Brain pericyte (primary cell): ENCODE measurements around the gene MZF1.

Experiments
- DNase-seq: peaks from one replicate; pipeline ENCODE4 v3.0.0-alpha.2; 2012; ENCODE audit warnings: low read depth, low spot score

MZF1 gene

DNA sequence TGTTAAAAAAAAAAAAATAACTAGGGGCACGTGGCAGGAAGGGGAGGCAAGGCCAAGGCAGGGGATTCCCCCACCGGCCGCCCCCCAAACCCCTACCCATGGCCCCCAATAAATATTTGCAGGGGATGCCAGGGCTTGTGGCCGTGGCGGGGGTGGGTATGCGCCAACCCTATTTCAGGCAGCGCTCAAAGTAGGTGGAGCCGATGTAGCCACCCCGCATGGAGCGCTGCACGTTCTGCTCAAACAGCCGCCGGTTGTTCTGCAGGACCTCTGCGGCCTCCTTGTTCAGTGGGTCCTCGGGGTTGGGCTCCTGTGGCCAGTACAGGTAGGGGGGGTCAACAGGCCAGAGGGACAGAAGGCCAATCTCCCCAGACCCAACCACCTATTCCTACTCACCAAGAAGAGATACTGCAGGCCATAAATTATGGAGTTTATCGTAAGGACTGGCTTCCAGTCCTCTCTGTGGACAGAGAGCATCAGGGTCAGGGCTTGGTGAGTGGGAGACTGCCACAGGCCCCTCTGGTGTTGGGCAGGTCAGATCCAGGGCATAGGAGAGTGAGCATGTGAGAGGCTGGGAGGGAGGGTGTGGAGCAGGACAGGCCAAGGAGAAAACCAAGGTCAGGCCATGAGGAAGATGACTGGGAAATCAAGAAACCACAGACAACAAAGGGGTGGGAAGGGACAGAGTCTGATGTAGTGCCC lies 17.1 kb downstream of the MZF1 start:
- no peak for DNase-seq

DNA sequence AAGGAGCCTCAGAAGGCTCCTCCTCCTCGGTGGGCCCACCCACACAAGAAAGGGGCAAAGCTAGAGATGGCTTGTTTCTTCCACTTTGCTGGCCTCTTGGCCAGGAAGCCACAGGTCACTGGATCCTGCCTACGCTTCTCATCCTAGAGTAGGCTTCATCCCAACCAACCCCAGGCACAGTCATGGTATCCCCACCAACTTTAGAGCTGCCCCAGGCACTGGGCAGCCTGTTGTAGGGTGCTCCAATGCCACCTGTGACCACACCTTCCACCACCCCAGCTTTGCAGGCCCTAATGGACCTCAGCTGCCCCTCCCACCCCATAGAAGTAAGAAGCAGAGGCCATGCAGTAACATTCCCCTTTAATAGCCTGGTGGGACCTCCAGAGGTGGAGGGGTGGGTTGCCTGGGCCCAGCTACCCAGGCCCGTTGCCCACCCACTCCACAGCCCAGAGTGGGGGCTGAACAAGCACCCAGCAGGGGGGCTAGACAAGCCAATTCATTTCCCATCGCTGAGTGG lies 17.7 kb downstream of the MZF1 start:
- DNase-seq: no peak

DNA sequence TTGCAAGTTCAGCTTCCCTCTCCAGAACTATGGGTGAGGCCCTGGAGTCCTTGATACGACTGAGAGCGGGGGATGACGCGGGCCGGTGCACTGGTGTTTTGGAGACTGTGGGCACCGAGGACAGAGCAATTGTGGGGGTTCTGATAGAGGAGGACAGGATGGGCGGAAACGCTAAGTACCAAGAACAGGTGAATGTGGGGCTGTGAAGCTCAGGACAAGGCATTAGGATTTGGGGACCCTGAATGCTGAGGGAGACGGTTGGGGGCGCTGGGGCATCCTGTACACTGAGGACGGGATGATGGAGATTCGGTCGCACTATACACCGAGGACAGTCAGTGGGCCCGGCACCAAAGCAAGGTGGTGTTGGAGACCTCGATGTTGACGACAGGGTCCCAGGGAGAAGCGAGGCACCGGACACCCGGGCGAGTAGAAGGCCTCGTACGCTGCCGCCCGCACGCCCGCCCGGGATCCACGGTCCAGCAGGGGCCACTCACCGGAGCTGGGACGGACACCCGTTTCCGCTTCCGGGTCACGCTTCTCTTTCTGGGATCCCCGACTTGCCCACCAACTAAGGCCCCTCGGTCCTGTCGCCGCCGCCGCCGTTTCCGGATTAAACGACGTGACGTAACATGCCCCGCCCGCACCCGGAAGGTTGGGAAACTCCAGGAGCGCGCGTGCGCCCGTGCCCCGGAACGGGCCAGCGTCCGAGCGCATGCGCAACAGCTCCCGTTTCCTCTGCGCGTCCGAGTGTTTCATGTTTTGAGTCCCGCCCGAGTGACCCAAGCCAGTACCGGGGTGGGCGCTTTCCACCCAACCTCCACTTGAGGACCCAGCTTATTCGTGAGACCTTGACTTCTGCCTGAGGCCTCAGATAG lies 18.4 kb downstream of the MZF1 start, which contains the start of gene CHMP2A:
Gene CHMP2A (minus strand): TSS at position 612 of the 875 bp plus-strand sequence. CDS start 893 bp downstream, outside the sequence.
- DNase-seq: peak; percentile 91

DNA sequence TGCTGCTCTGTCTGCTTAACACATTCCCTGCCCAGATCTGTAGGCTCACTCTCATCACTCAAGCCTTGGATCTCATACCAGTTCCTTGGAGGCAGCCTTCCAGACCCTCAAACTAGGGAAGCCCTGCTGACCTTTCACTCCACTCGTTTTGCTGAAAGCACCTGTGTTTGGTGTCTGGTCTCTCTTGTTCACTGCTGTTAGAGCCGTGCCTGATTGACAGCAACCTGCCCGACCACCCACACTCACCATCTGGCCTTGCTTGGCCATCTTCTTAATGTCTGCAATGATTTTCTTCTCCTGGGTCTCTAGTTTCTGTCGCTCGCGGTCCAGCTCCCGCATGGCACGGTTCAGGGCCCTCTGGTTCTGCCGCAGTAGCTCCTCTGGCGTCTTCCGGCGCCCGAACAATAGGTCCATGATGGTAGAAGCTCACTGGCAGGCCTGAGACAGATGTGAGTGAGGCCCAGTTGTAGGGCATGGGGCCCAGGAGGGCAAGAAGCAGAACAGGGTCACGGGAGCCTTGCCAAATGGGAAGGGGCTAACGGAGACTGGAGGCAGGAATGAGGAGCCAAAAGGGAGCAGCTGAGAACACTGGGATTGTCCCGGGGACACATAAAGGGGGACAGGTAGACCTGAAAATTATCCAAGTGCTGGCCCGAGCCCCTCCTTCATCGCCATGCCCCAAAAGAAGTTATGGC lies 19.2 kb downstream of the MZF1 start:
- no peak for DNase-seq

DNA sequence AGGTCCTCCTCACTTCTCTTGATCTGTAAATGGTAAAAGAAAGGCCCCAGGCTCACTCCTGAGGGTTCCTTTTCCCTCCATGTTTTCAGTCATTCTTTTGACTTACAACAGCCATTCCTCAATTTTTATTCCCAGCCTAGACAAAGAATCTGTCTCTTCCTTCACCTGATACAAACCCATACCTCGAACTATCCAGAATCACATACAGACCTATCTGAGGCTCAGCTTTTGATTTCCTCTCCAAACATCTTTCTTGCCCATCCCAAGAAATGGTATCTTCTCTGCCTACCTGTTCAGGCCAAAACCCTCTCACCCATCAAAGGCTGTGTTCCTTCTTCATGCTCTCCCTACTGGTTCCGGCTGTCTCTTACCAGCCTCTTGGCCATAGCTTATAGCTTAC lies 20.5 kb downstream of the MZF1 start:
- no peak for DNase-seq

DNA sequence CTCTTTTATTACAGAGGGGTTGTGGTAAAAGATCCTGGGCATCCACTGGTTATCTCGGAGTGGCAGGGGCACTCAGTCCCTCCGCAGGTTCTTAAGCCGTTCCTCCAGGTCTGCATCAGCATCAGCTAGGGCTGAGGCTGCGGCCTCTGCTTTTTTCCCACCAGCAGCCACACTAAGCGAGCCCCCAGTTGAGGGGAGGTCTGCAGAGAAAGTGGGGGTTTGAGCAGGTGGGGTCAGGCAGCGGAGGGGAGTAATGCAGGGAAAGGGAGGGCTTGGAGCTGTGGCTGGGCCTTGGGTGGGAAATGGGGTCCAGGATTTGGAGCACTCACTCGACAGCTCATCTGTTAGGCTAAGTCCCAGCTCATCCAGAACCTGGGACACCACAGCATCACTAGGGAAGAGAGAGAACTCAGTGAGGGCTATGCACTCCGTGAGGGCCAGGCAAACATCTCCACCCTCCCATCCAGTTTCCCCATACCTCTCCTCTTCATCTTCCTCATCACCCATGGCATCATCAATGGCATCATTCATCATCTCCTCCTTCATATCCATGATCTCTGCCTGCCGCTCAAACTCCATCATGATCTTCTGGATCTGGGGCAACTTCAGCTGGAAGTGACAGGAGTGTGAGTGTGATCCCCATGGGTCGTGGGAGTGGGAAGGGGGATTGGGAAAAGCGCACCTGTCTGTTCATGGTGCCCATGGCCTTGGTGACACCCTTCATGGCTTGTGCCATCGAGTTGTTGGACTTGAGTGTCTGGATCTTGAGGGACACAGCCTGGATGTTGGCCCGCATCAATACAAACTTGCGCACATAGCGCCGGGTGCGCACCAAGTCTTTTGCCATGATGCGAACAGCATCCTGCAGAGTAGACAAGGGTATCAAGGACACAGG lies 21.3 kb downstream of the MZF1 start:
- no peak for DNase-seq

DNA sequence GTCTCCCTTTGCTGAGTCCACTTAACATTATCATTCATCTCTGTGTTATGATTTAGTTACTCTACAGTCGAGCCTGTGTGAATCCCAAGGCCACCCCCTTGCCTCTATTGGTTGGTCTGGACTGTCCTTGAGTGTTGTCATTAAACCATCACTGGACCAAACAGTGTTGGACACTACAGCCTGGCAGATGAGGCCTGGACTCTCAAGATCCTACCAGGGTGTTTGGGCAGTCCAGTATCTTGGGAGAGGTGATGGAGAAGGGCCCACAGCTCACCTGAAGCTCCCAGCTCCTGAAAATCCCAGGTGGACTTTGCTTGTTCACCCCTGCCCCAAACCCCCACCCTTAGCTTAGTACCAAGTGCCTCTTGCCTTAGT lies 22.0 kb downstream of the MZF1 start:
- no peak for DNase-seq

DNA sequence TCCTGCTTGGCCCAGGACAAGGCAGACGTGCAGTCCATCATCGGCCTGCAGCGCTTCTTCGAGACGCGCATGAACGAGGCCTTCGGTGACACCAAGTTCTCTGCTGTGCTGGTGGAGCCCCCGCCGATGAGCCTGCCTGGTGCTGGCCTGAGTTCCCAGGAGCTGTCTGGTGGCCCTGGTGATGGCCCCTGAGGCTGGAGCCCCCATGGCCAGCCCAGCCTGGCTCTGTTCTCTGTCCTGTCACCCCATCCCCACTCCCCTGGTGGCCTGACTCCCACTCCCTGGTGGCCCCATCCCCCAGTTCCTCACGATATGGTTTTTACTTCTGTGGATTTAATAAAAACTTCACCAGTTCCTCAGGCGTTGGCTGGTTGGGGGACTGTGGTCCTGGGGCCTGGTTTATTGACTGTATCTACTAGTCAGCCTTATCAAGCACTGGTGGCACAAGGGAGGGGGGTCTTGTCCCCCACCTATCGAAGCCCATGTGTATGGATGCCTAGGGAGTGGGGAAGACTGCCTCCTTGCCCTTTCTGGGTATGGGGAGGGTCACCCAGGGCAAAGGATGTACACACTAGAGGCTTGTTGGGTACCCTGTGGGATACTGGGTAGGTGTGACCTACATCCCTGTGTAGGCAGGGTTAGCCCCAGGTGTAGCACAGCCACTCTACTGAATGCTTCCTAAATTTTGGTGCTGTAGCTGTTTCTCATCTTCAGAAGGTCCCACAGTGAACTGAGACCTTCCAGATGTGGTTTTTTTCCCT lies 22.6 kb downstream of the MZF1 start:
- DNase-seq: no peak

DNA sequence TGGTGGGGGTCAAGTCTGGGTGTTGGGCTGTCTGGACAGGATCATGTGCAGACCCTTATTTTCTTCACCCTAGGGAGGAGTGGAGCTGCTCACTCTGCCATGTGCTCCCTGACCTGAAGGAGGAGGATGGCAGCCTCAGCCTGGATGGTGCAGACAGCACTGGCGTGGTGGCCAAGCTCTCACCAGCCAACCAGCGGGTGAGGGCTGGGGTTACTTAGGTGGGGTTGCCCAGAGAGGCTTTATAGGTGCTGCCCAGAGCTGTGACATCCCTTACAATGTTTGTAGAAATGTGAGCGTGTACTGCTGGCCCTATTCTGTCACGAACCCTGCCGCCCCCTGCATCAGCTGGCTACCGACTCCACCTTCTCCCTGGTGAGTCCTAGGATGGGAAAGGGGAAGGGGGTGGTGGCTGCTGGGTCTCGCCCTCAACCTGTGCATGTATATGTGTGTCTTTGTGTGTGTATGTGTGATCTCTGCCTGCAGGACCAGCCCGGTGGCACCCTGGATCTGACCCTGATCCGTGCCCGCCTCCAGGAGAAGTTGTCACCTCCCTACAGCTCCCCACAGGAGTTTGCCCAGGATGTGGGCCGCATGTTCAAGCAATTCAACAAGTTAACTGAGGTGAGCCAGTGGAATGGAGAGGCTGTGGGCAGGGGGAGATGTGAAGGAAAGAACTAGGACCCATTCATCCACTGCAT lies 23.3 kb downstream of the MZF1 start:
- DNase-seq: no peak

DNA sequence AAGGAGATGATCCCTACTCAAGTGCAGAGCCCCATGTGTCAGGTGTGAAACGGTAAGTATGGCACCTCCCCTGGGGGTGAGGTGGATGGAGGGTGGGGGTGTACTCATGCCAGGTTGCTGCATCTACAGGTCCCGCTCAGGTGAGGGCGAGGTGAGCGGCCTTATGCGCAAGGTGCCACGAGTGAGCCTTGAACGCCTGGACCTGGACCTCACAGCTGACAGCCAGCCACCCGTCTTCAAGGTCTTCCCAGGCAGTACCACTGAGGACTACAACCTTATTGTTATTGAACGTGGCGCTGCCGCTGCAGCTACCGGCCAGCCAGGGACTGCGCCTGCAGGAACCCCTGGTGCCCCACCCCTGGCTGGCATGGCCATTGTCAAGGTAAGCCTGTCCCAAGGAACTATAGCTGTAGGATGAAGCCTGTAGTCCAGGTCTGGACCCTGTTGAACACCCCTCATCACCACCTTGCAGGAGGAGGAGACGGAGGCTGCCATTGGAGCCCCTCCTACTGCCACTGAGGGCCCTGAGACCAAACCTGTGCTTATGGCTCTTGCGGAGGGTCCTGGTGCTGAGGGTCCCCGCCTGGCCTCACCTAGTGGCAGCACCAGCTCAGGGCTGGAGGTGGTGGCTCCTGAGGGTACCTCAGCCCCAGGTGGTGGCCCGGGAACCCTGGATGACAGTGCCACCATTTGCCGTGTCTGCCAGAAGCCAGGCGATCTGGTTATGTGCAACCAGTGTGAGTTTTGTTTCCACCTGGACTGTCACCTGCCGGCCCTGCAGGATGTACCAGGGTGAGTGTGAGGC lies 24.1 kb downstream of the MZF1 start:
- no peak for DNase-seq

DNA sequence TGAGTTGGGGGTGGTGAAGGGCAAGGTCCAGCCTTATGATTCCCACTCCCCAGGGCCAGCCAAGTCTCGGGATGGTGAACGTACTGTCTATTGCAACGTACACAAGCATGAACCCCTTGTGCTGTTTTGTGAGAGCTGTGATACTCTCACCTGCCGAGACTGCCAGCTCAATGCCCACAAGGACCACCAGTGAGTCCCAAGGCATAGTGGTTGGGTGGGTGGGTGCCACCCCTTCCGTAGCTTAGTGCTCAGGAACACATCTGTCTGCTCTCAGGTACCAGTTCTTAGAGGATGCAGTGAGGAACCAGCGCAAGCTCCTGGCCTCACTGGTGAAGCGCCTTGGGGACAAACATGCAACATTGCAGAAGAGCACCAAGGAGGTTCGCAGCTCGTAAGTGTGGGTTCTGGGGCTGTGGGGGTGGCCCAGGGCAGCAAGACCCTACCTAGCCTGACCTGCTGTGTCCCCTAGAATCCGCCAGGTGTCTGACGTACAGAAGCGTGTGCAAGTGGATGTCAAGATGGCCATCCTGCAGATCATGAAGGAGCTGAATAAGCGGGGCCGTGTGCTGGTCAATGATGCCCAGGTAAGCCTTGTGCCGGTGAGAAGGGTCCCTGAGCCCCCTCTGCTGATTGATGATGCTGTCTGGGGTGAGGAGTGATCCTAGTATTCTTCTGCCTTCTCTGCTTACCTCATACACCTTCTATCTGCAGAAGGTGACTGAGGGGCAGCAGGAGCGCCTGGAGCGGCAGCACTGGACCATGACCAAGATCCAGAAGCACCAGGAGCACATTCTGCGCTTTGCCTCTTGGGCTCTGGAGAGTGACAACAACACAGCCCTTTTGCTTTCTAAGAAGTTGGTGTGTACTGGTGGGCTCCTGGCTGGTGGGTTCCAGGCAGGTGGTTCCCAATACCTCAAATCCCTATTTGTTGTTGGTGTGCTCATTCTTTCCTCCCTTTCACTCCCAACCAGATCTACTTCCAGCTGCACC lies 25.5 kb downstream of the MZF1 start:
- no peak for DNase-seq

DNA sequence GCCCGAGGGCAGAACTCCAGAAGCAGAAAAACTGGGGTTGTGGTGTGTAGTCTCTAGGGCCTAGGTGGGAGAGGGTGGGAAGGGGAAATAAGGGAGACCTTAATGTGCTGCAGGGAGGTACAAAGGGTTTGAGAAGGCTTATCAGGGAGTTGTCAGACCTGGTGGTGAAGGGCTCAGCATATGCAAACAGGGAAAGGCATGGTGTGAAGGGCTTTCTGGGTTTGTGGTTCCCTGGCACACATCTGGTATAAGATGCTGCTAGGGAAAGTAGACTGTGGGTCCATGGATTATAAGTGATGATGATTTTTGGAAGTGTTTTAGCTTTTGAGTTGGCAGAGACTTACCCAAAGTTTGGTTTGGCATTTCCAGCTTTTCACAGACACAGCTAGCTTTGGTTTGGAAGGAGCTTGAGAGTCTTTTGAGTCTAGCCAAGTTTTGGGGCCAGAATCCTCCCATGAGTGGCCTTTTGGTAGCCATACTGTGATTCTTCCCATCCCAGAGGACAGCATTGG lies 27.1 kb downstream of the MZF1 start:
- no peak for DNase-seq

DNA sequence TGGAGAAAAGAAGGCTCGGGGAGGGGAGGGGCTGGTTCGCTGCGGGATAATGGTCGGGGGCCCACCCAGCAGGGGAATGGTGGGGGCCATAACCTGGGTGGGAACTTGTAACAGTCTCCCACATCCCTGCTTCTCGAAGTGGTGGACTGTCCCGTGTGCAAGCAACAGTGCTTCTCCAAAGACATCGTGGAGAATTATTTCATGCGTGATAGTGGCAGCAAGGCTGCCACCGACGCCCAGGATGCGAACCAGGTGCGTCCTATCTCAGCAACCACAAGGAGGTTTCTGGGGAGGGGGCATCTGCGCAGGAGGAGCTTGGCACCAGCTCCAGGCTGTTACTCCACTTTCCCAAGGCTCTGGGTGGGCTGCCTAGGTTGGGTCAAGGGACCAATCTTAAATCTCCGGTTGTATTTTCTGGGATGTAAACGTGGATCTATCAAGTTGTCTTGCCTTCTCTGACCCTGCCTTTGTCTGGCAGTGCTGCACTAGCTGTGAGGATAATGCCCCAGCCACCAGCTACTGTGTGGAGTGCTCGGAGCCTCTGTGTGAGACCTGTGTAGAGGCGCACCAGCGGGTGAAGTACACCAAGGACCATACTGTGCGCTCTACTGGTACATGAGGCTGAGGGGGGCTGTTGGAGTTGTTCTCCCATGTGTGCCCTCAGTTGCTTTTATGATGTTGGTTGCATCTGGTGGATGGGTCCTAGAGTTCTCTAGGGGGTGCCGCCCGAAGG lies 27.7 kb downstream of the MZF1 start:
- no peak for DNase-seq

DNA sequence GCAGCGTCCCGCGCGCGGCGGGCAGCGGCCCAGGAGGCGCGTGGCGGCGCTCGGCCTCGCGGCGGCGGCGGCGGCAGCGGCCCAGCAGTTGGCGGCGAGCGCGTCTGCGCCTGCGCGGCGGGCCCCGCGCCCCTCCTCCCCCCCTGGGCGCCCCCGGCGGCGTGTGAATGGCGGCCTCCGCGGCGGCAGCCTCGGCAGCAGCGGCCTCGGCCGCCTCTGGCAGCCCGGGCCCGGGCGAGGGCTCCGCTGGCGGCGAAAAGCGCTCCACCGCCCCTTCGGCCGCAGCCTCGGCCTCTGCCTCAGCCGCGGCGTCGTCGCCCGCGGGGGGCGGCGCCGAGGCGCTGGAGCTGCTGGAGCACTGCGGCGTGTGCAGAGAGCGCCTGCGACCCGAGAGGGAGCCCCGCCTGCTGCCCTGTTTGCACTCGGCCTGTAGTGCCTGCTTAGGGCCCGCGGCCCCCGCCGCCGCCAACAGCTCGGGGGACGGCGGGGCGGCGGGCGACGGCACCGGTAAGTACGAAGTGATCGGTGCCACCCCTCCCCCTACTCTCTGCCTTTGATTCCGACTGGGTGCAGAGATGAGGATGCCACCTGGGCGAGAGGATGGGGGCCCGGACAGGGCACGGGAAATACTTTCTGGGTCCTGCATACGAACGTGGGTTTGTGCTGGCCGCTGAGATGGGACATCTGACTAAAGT lies 28.4 kb downstream of the MZF1 start:
- DNase-seq: no peak

DNA sequence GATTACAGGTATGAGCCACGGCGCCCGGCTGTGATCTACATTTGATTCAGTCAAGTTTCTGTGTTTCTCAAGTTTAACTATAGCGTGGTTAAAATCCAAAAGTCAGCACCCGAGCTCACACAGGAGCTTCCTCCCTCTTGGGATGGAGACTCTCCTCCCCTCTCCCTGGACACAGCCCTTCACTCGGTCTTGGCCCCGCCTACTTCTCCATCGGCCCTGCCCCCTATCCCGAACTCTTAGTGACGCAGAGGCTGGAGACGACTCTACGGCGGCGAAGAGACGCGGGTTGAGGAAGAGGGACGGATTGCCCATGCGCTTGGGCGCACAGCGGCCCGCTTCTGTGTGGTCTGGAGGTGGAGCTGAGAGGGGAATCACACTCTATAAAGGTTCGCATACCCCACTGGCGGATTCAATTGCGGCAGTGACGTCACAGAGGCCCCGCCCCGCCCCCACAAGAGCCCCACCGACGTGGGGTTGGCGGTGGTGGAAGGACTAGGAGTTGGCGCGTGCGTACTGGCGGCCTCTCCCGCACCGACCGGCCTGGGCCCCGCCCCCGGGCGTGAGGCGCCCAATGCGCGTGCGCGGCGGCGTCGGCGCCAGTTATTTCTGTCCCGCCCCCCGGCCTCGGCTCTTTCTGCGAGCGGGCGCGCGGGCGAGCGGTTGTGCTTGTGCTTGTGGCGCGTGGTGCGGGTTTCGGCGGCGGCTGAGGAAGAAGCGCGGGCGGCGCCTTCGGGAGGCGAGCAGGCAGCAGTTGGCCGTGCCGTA lies 29.1 kb downstream of the MZF1 start, which contains the start of gene TRIM28:
Gene TRIM28 (plus strand): TSS at position 239 of the 765 bp plus-strand sequence. CDS start 694 bp downstream, outside the sequence.
- DNase-seq: peak; percentile 99
